ENCODE data around the gene FGF11. TPM values are rescaled to one million over a fixed set of nuclear protein-coding genes. Genes with fewer than 3 reads are reported as not detected.

FGF11 gene
- total and polyA plus RNA-seq, 2 donors from 2014 or later, result 1.4 to 7.7 TPM

DNA sequence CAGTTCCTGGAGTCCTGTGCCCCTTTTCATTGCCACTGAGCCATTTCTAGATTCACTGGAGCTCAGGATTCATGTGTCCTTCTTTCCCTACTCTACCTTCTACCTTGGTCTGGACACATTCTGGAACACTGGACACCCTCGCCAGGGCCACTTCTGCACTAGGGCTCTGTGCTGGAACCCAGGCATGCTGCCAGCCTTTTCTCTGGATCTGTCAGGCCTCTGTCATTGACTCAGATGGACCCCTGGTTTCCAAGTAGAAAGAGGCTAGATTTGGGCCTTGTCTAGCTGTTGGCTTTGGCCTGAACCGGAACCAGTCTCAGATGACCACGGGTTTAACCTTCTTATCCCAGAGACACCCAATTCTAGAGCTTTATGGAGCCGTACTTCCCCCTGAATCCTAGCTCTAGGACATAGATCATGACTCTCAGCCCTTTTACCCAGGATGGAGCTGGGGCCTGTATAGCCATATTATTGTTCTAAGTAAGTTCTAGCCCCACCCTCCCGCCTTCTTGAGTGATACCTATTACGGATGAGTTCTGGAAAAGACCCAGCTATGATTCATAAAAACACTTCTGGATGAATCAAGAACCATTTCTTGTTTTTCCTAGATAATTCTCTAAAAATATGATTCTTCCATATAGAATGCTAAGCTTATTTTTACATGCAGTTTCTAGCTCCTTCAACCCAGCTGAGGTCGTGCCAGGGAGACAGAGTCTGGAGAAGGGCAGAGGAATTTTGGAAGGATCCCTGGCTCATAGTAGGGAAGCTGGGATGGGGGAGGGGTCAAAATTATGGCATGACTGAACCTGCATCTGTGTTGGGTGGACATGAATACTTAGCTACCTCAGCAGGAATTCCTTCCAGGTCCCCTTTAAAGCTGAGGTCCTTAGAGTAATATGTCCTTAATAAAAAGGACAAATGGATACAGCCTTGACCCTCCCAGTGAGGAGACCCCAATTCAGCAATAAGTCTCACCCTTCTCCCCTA, 4.5 kb downstream of the FGF11 start:
- peak in 1 of 5 donors; percentile 32 for DNase-seq
- no peak for FAIRE-seq
- no peaks in the 10 kb centered on the region for H3K9me3 ChIP-seq (ENCODE audit: control insufficient read depth in 2 of 3, insufficient read depth in 1 of 3, low read length in 3 of 3)
- peaks cover 0 to 11% (median 7%) of the 10 kb centered on the region in 3 donors for H3K4me1 ChIP-seq (ENCODE audit: control insufficient read depth in 2 of 3, insufficient read depth in 2 of 3, low read depth in 1 of 3, low read length in 3 of 3)
- no peak overlapping the region for H3K27ac ChIP-seq (ENCODE audit: low read depth in 2 of 2, low read length in 2 of 2)
- TF ChIP-seq CTCF (IDR thresholded peaks at IDR 0.05; ENCODE audit: borderline replicate concordance, extremely low read depth, insufficient read depth), result no peak
- H3K36me3 ChIP-seq (ENCODE audit: control insufficient read depth in 2 of 3, insufficient read depth in 3 of 3, low read length in 3 of 3), result no peaks in the 10 kb centered on the region
- peaks cover 9% of the 10 kb centered on the region for H3K27me3 ChIP-seq (ENCODE audit: control insufficient read depth, insufficient read depth, low read length)
- H3K4me3 ChIP-seq (ENCODE audit: low read length in 3 of 3), result no peak overlapping the region
- intact Hi-C loops (cut with DNase I), result no loop called here
- no peak overlapping the region for H3K9ac ChIP-seq (ENCODE audit: low read length in 3 of 3)

GRCh38 chr17:7444682-7445618, 5.6 kb downstream of the FGF11 start, which contains the start of gene CHRNB1:
Gene CHRNB1, plus strand, starts transcription at chr17:7445061. Its CDS starts 67 bp downstream, at chr17:7445128.
- intact Hi-C loops (cut with DNase I), result no loop called here
- no peak for FAIRE-seq
- peak; percentile 2 for TF ChIP-seq CTCF (IDR thresholded peaks at IDR 0.05; ENCODE audit: borderline replicate concordance, extremely low read depth, insufficient read depth)
- H3K27me3 ChIP-seq (ENCODE audit: control insufficient read depth, insufficient read depth, low read length), result peaks cover 8% of the 10 kb centered on the region
- no peaks in the 10 kb centered on the region for H3K36me3 ChIP-seq (ENCODE audit: control insufficient read depth in 2 of 3, insufficient read depth in 3 of 3, low read length in 3 of 3)
- DNase-seq, result peak; percentile 60 to 93 (median 75)
- H3K27ac ChIP-seq (ENCODE audit: low read depth in 2 of 2, low read length in 2 of 2), result peak within 1 kb of the TSS; percentile 8 to 43
- H3K9ac ChIP-seq (ENCODE audit: low read length in 3 of 3), result peak within 1 kb of the TSS in 2 of 3 donors; percentile 12 to 24
- peak within 1 kb of the TSS; percentile 20 to 52 (median 42) for H3K4me3 ChIP-seq (ENCODE audit: low read length in 3 of 3)
- no peaks in the 10 kb centered on the region for H3K9me3 ChIP-seq (ENCODE audit: control insufficient read depth in 2 of 3, insufficient read depth in 1 of 3, low read length in 3 of 3)
- peaks cover 0 to 9% (median 7%) of the 10 kb centered on the region in 3 donors for H3K4me1 ChIP-seq (ENCODE audit: control insufficient read depth in 2 of 3, insufficient read depth in 2 of 3, low read depth in 1 of 3, low read length in 3 of 3)

DNA sequence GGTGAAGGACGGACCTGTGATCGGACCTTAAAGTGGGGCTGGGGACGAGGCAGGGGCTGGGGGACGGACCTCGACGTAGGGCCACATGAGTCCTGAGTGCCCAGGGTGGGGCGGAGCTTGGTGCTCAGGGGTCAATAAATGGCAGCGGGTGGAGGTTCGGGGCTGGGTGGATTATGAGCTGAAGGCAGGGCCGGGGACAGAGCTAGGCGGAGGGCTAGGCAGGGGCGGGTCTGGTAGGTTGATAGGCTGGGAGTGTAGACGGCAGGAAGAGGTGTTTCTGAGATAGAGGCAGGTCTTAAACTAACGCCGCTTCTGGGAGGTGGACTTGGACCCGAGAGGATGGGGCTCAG, 6.3 kb downstream of the FGF11 start:
- DNase-seq (peak in 2 of 5 donors; percentile 17 to 64), FAIRE-seq (no peak)
- no peak for TF ChIP-seq CTCF (IDR thresholded peaks at IDR 0.05; ENCODE audit: borderline replicate concordance, extremely low read depth, insufficient read depth)
- H3K9ac ChIP-seq (ENCODE audit: low read length in 3 of 3), result peak overlapping the region in 1 of 3 donors; percentile 12
- no peaks in the 10 kb centered on the region for H3K9me3 ChIP-seq (ENCODE audit: control insufficient read depth in 2 of 3, insufficient read depth in 1 of 3, low read length in 3 of 3)
- H3K4me3 ChIP-seq (ENCODE audit: low read length in 3 of 3), result peak overlapping the region; percentile 4 to 52 (median 20)
- peak overlapping the region; percentile 8 to 43 for H3K27ac ChIP-seq (ENCODE audit: low read depth in 2 of 2, low read length in 2 of 2)
- peaks cover 0 to 5% (median 4%) of the 10 kb centered on the region in 3 donors for H3K4me1 ChIP-seq (ENCODE audit: control insufficient read depth in 2 of 3, insufficient read depth in 2 of 3, low read depth in 1 of 3, low read length in 3 of 3)
- peaks cover 8% of the 10 kb centered on the region for H3K27me3 ChIP-seq (ENCODE audit: control insufficient read depth, insufficient read depth, low read length)
- intact Hi-C loops (cut with DNase I), result no loop called here
- H3K36me3 ChIP-seq (ENCODE audit: control insufficient read depth in 2 of 3, insufficient read depth in 3 of 3, low read length in 3 of 3), result no peaks in the 10 kb centered on the region

Measured in kidney (tissue), 14 donors.